NCI-H446 (cell line): ENCODE results near the gene MRPL16.
"Not testable (repeated sequence)": the region's sequence is repeated elsewhere in the genome, so short reads cannot be mapped to it uniquely, and the experiment has no call there.

Source experiments
- DNase-seq, 2 experiments: peaks; one replicate each; lab custom pipeline; 2025; lab: John Stamatoyannopoulos, UW

MRPL16 gene

DNA sequence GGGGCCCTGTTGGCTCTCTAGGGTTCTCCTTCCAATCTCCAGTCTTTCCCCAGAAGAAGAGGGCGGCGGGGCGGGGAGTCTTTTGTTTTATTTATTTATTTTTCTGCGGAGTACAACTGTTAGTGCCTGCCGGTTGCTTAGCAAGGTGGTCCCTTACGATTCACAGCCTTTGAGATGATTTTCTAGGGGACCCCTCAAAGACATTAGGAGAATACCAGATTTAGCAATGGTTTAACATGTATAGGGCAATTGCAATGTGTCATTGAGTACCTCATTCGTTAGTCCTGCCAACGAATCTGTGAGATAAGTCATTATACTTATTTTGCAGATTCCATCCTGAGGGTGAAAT is 307 bp upstream of the MRPL16 start:
- no peak for DNase-seq

DNA sequence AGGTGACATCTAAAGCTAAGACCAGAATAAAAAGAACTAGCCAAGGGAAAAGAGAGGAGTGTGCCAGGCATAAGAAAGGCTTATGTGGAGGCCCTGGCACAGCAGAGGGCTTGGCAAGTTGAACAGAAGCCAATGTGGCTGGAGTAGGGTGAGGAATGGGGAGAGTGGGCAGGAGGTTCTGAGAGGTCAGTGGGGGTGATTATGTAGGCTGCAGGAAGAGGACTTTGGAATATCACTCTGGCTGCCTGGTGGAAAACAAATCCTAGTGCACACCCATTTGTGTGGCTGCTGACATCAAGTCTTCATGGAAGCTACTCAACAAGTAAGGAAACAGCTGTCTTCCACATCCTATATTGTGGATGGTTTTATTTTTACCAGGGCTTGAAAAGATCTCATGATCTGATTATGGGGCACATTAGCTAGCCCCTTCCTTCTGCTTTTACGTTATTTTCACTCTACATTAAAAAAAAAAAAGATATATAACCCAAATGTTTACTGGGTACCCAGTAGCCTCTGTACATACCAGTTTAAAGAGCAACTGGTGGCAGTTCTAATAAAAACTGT is 3.4 kb downstream of the MRPL16 start:
- DNase-seq = no peak

DNA sequence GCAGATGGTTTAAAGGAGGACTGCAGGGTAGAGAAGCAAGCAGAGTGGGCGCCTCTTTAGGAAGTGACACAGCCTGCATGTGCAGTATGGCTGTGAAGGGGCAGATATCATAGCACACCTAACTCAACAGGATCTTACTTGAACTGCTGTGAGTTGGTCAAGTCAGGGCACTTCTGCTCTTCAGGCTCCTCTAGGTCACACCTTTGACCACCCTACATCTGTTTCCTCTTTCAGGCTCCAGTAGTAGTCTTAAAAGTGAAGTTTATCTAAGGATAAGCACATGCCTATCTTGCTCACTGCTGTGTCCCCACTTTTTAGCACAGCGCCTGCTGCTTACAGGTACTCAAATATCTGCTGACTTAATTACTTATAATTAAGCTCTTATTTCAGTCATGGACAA is 6.5 kb downstream of the MRPL16 start:
- DNase-seq = no peak

DNA sequence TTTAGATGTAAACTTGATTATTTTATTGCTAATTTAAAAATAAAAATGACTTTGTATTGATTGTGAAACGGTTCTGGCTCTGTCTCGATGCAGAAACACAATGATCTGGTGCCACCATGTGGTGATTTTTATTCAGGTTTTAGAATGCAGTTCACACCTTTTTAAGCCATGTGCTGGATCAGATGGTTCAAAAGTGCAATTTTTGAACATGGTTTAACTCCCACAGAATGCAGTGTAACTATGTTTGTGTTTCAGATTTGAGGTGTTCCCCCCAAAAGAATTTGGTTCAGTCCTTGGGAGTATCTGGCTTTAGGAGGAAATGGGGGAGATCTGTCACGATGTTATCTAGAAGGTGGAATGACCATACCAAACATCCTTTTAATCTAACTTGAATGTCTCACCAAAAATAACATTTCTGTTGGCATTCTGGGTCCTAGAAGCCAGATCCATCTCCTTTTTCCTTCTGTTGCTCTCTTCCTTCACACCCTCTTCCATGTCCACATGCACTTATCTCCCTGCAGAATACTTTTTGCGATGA is 7.9 kb downstream of the MRPL16 start:
- DNase-seq = peak; percentile 62 to 67

DNA sequence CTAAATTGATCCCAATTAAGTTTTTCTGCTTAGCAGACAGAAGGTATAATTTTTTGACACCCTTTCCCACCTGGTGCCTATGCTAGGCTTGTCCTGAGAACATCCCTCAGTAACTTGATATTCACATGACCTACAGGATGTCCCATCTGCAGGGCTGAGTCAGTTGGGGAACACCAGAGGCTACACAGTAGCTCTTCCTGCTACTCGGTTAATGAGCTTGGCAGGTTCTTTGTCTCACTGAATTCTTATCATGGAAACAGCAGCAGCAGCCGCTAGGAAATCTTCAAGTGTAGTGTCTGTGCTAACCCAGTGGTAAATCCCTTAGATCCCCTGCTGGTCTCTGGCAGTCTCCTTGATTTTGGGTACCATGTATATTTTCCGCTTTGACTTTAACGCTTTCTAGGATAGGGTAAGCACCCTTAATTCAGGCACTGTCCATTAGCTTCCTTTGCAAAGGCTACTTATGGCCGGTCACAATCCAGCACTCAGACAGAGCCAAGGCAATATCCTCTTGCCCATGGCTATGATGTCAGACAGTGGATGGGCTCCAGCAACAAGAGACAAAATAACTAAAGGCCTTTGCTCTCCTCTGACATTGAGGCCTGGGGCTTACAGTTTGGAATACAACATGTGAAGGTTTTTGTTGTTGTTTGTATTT is 8.5 kb downstream of the MRPL16 start:
- DNase-seq = peak in 1 of 2 experiments; percentile 38

DNA sequence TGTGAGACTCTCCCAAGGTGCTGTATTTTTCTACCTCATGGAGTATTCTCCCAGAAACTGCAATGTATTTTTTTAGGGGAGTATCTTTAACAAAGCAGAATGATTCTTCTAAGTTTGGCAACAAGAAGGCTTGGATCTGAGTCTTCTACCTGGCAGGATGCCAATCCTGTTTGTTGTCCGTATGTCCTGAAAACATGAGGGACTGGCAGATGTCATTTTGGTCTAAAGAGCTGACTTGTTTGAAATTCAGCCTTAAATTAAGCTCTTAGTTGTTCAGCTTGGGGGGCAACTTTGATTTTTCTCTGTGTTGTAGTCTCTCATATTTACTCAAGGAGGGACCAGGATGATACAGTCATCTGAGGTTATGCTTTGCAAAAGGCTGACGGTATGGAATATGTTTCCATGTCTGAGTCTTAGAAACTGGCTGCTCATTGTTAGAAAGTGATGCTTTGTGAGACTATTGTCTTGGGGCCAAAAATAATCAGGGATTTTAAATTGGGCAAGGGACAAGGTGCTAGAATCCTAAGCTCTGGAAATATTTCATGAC is 9.3 kb downstream of the MRPL16 start:
- DNase-seq = peak in 1 of 2 experiments; percentile 55

DNA sequence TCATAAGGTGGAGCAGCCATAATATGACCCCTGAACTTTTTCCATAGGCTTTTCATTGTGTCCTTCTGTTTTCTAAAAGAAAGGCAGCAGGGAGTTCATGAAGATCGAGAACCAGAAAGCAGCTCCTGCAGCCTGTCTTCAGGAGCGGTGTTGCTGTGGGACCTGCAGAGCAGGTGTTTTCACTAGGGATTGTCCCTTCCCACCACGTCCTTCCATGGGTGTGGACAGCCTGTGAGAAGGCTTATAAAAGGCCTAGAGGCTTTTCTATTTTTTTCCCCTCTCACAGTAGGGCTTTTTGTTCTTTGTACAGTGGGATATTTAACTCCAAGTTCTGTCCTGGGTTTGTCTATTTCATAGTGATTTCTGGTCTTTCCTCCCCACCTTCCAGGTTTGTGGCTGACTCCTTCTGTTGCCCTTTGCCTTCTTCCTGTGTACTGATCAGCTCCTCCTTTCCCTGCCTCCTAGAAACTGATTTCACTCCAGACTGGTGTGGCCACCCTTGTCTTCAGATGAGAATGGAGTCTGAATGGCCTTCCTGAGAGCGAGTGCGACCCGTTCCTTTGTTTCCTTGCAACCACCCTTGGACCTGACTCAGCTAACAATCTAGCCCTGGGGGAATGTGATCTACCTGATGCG is 10.1 kb downstream of the MRPL16 start:
- DNase-seq = no peak

DNA sequence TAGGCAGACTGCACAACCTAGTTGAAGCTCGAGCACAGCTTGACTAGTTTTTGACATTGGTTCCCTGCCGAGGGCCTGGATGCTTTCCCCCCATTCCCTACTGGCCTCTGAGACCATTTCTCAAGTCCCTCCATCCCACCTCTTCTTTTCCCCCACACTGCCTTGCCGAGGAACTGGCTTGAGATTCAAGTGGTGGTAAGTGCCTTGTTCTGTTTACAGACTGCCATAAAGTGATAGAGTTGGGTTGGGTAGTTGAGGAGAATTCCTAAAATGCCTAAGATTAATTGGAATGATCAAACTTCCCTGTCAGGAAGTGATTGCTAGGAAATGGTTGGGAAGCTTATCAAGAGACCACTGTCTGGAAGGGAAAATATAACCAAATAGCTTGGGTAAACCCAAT is 16.2 kb downstream of the MRPL16 start:
- DNase-seq = no peak

DNA sequence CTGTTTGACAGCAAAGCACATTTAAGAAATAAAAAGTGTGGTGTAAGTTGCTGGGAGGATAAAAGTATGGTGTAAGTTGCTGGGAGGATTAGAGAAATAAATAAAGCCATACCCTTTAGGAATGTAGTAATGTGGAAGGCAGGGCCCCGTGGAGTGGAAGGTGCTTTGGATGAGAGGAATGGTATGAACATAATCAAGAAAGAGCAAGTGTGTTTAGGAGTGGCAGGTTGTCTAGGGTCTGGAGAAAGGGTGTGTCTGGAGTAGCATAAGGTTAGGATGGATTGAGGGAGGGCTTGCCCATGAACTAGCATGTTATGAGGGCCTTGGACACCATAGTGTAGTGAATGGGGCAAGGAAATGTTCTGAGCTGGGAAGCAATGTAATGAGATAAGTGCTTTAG is 18.1 kb downstream of the MRPL16 start:
- no peak for DNase-seq

DNA sequence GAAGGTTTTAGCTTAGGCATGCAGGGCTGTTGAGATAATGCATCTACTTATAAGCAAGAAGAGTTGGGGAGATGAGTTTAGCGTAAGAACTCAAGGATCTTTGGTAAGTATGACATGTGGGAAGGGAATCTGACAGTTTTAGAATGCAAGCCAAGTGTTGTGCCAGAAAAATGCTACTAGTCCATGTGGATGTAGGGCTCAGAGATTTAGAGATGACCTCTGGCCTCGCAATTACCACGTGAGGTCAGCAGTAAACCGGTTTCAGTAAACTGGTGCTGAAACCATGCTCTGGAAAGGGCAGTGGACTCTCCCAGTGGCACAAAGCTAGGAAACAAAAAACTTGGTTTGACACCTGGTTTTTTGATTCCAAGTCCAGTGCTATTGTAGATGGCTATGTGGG is 18.9 kb downstream of the MRPL16 start:
- DNase-seq = no peak

DNA sequence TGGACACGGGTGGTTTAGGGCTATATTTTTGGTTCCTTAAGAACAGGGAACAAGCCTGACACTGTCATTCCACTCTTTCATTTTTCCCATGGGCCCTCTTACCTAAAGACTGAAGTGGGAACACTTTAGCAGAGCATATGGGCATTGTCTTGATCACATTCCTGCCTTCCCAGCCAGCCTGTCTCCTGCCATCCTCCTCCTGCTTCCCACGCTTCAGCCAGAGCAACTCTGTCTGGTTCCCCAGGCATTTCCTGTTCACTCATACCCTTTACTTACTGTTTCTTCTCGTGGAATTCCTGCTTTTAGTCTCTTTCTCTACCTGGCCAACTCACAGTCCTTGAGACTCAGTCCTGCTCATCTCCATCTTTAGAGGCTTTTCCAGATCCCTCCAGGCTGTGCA is 22.8 kb downstream of the MRPL16 start:
- DNase-seq = no peak

DNA sequence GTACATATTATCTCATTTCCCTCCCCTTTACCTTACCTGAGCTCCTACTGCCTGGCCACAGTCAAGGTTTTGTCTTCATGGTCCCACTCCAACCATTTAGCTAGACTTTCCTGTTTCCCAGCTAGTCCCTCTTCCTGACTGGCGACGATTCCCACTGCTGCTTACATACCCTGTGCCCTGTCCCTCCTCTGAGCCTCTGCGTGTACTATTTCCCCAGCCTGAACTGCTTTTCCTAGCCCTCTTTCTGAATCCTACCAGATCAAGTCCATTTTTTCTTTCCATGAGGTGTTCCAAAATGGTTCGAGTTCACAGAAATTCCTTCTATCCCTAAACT is 23.4 kb downstream of the MRPL16 start:
- no peak for DNase-seq

DNA sequence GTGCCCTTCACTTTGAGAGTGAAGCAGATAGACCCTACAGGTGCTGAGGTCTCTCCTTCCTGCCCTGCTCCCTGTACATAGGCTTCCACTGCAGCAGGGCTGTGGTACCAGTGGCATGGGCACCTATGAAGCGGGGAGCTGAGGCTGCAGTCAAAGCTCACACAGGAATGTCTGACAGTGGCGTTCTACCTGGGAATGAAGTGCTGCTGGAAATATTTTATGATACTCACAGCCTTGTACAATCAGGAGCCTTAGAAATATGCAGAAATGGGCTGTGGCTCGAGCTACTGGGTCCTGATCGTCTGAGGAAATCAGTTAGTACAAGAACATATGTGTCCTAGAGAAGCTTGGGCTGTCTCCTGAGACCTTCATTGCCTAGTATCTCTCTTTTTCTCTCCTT is 24.8 kb downstream of the MRPL16 start:
- DNase-seq = no peak

DNA sequence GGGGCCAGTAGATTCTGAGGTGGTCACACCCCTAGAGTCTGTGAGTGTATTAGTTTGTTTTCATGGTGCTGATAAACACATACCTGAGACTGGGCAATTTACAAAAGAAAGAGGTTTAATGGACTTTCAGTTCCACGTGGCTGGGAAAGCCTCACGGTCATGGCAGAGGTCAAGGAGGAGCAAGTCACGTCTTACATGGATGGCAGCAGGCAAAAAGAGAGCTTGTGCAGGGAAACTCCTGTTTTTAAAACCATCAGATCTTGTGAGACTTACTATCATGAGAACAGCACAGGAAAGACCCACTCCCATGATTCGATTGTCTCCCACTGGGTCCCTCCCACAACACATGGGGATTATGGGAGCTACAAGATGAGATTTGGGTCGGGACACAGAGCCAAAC is 26.1 kb downstream of the MRPL16 start:
- DNase-seq = not testable (repeated sequence)

DNA sequence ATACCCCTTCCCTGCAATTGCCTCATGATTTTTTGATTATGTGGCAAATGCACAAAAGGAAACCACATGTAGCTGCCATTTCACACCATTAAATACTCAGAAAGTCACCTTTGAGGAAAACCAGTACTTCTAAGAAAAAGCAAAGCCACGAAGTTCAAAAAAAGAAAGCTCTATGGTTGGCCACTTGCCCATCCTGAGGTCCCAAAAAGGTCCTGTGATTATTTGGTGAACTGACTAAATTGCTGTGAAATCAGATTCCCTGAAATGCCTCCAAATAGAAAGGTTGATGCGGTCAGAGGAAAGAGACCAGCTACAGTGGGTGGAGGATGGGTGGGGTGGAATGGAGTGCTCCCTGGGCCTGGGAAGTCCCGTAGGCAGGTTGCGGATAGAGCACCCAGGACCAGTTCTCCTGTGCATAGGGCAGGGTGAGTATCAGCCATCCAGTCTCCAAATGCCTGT is 26.9 kb downstream of the MRPL16 start:
- DNase-seq = no peak

DNA sequence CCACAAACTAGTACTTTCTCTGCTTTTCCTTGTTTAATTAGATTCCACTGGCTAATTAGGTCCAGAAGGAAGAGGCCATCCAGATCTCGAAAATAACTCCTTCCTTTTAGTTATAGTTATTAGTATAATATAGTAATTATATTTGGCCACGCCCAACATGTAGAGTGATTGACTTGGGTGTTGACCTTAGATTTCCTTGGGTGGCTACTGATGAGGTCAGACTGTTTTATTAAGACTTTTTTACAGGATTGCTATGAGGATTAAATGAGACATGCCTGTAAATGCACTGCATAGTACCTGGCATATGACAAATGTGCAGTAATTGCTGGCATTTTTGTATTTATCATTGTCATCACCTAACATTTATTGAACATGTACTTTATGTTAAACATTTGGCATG is 28.5 kb downstream of the MRPL16 start:
- DNase-seq = no peak

DNA sequence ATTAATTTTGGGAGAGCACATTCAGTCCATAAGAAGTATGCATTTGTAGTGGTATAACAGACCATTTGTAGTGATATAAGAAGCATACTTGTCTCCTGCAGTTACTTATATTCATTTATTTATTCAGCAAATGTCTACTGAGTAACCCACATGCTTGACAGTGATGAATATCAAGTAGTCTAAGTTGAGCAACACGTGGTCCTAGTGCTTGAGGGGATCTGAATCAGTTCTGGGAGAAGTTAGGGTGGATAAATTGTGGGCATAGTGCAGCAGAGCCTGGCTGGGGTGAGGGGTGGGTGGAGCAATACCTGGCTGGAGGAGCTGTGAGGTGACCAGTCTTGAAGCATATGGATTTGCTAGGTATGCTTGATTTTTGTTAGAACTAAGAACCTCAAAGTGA is 31.1 kb downstream of the MRPL16 start:
- no peak for DNase-seq

DNA sequence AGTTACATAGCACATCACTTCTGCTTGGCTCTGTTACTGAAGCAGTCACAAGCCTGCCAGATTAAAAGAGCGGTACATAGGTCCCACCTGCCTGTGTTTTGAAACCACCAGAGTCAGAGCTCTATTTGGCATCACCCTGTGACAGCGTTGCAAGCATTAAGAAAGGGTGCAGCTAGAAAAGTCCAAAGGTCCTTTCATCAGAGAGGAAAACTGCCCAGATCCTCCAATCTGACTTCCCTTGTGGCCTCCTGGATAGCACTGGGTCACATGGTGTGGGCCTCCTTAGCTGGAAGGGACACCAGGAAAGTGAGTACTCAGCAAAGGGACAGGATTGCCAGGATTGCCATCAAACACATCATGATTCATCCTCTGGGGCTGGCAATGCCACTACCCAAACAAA is 32.5 kb downstream of the MRPL16 start:
- peak in 1 of 2 experiments; percentile 27 for DNase-seq

DNA sequence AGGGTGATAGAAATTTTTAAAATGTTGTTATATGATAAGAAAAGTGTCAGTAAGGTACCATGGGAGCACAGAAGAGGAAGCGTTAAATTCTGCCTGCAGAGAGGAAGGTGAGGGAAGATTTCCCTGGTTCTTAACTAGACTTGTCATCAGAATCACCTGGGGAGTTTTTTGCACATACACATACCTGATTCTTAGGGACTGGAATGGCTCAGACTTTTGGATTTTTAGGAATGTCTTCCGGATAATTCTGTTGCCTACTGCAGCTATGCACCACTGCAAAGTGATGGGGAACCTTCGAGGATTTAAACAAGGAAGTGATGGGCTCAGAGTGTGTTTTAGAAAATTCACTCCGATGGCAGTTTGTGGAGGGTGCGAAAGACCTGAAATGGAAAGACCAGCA is 33.5 kb downstream of the MRPL16 start:
- no peak for DNase-seq

DNA sequence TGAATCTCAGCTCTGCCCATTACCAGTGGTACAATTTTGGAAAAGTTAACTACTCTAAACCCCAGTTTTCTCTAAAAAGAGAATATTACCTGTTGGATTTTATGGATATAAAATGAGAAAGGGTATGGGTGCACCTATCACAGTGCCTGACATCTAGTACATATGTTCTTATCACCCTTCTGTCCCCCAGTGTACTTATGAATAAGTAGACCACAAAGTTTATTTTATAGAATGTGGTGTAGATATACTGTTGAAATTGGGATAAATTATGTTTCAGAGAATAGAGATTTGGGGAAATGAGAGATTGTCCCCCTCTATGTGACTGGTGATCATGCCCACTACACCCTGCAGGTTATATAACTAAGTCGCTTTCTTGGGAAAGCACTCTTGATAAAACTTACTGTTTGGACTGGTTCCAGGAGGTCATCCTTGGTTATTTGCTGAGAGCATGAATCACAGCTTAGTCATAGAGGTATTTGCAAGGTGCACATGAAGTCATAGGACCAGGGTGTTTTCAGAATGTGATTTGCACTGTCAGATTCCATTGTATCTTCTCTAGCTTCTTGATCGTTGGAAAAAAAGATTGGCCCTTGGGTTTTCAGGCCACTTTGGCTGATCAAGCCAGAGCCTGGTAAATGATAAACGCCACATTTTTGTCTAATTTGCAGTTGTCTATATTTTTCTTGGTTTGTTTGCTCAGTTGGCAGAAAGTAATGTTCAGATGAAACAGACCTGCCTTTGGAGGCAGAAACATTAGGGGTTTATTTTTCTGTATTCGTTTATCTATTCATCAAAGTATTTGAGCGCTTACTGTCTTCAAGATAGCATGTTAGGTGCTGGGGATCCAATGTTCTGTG is 34.1 kb downstream of the MRPL16 start:
- DNase-seq = no peak

DNA sequence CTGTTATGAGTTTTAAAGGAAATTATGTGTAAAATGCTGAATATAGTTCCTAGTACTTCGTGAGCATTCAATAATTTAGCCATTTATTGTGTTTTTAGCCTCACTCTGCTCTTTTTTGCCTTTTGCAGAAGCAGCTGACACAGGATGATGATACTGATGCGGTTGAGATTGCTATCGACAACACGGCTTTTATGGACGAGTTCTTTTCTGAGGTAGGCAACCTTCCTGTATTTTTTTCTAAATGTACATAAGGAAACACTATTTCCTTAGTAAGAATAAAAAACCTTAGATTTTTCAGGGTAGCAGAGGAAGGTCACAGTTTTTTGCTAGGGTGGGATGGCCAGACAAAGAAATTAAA is 37.5 kb downstream of the MRPL16 start:
- no peak for DNase-seq

DNA sequence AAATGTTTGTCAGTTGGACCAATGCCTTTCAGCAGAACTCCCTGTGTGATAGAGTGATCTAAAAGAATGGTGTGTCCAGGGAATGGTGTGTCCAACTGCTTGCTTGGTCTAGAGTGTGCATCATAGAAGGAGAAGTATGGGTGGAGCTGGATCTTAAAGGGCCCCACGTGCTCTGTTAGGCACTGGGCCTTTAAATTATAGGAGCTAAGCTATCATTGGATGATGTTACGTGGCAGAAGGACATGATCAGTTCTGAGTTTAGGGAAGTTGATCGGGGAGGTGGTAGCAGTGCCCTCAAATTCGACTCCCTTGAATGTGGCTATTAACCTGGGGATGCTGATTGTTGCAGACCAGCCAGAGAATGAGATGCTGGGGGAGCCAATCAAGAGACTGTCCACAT is 39.0 kb downstream of the MRPL16 start:
- DNase-seq = no peak

DNA sequence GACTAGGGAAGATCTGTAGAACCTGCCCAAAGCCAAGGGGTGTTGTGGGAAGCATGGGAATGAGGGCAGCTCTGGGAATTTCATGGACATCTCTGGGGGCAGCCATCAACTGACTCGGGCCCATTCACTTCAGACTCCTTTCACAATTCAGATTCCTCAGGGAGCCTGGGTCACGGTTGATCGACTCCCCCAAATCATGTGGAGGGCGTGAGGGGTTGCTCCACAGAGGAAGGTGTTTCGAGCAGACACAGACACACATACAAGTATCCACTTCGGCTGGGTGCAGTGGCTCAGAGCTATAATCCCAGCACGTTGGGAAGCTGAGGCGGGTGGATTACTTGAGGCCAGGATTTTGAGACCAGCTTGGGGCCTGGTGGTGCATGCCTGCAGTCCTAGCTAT is 39.7 kb downstream of the MRPL16 start:
- no peak for DNase-seq
